H1 (cell line): ENCODE measurements around the gene GP1BB. TPM values are rescaled to one million over a fixed set of nuclear protein-coding genes. Genes with fewer than 3 reads are reported as not detected.
A peak's percentile ranks its signal among the peaks of the same experiment; 100 is the strongest.

Source experiments
- CTCF ChIA-PET: fragments of 300-600 bp; sonication (Branson Sonifier 250); formaldehyde crosslinking; loops from one replicate; lab custom pipeline; 2021; ENCODE audit not compliant: partially characterized antibody; lab: Charles Lee
- POLR2A ChIA-PET: fragments of 300-600 bp; sonication (Branson Sonifier 250); formaldehyde crosslinking; loops from one replicate; lab custom pipeline; 2021; ENCODE audit warnings: inconsistent platforms; ENCODE audit not compliant: partially characterized antibody; lab: Charles Lee
- DNase-seq, 2 experiments: peaks; one replicate each; pipeline versions ENCODE4 v3.0.0 to v3.0.0-alpha.2; 2010 to 2022; ENCODE audit warnings: low spot score in 2 of 2, low read depth in 1 of 2, mixed read lengths in 1 of 2
- FAIRE-seq: peaks from 2 replicates; lab custom pipeline; 2011; peaks lifted over from hg19 to GRCh38; lab: Jason Lieb, UNC
- H2AFZ ChIP-seq: 2 replicates; pipeline ENCODE4 v1.8.1; 2012; ENCODE audit warnings: low read length, inconsistent platforms
- H2AK5ac ChIP-seq: 2 replicates; pipeline ENCODE4 v1.6.1; 2013; ENCODE audit warnings: low read depth, low read length
- H2BK120ac ChIP-seq: replicated peaks from 2 replicates; pipeline ENCODE3; 2013; ENCODE audit warnings: low read depth, low read length, inconsistent platforms
- H2BK12ac ChIP-seq: 2 replicates; pipeline ENCODE4 v1.6.1; 2013; ENCODE audit warnings: low read depth, low read length
- H2BK15ac ChIP-seq: 2 replicates; pipeline ENCODE4 v1.6.1; 2013; ENCODE audit warnings: low read length
- H2BK20ac ChIP-seq: 2 replicates; pipeline ENCODE4 v1.6.1; 2013; ENCODE audit warnings: low read length
- H2BK5ac ChIP-seq: 2 replicates; pipeline ENCODE4 v1.6.1; 2013; ENCODE audit warnings: low read depth, low read length
- H3K14ac ChIP-seq: 2 replicates; pipeline ENCODE4 v1.6.1; 2013; ENCODE audit warnings: inconsistent platforms; ENCODE audit not compliant: insufficient read length
- H3K18ac ChIP-seq: 2 replicates; pipeline ENCODE4 v1.6.1; 2013; ENCODE audit warnings: low read length; ENCODE audit errors: extremely low read depth
- H3K23ac ChIP-seq: 2 replicates; pipeline ENCODE4 v1.6.1; 2013; ENCODE audit warnings: inconsistent platforms; ENCODE audit not compliant: insufficient read length
- H3K23me2 ChIP-seq: 2 replicates; pipeline ENCODE4 v1.6.1; 2013; ENCODE audit warnings: low read depth, low read length
- H3K27ac ChIP-seq: 2 replicates; pipeline ENCODE4 v1.6.1; 2011; ENCODE audit warnings: low read depth, low read length, inconsistent platforms
- H3K27me3 ChIP-seq, 4 experiments: replicated peaks in 1 of 4; 1 replicate in 1 of 4; 2 replicates in 3 of 4; pipeline versions ENCODE4 v1.6.1 to v1.8.1; 2011 to 2013; ENCODE audit warnings: low read length in 3 of 4, mild to moderate bottlenecking in 3 of 4, inconsistent platforms in 2 of 4, mixed read lengths in 2 of 4, moderate library complexity in 1 of 4; ENCODE audit not compliant: control insufficient read depth in 3 of 4, insufficient read depth in 3 of 4; ENCODE audit errors: extremely low read depth in 1 of 4
- H3K36me3 ChIP-seq, 4 experiments: 2 replicates each; pipeline versions ENCODE4 v1.6.1 to v1.8.1; 2011 to 2013; ENCODE audit warnings: mild to moderate bottlenecking in 4 of 4, low read length in 3 of 4, moderate library complexity in 2 of 4, control low read depth in 1 of 4, inconsistent platforms in 1 of 4; ENCODE audit not compliant: insufficient read depth in 4 of 4, control insufficient read depth in 2 of 4
- H3K4ac ChIP-seq: replicated peaks from 2 replicates; pipeline ENCODE3; 2013; ENCODE audit warnings: low read length, low read depth, mixed read lengths, inconsistent platforms; ENCODE audit not compliant: insufficient read length
- H3K4me1 ChIP-seq, 4 experiments: replicated peaks in 1 of 4; 1 replicate in 1 of 4; 2 replicates in 3 of 4; pipeline versions ENCODE4 v1.6.1 to v1.8.1; 2011 to 2013; ENCODE audit warnings: low read length in 3 of 4, inconsistent platforms in 2 of 4, mixed read lengths in 1 of 4; ENCODE audit not compliant: insufficient read depth in 4 of 4, control insufficient read depth in 3 of 4
- H3K4me2 ChIP-seq, 2 experiments: 2 replicates each; pipeline versions ENCODE4 v1.6.1 to v1.8.1; 2011 to 2013; ENCODE audit warnings: low read depth in 2 of 2, low read length in 2 of 2, control low read depth in 1 of 2, inconsistent platforms in 1 of 2, mild to moderate bottlenecking in 1 of 2; ENCODE audit not compliant: insufficient read depth in 1 of 2
- H3K4me3 ChIP-seq, 4 experiments: fragments of 200-600, 300-600 bp in 1 of 4; sonication (generic), shearing (Covaris generic), sonication (Bioruptor Twin) in 1 of 4; 2 replicates each; pipeline versions ENCODE4 v1.5.1 to v1.8.1; 2011 to 2016; ENCODE audit warnings: low read length in 4 of 4, low read depth in 3 of 4, control low read depth in 2 of 4, inconsistent platforms in 2 of 4, mild to moderate bottlenecking in 2 of 4, mixed read lengths in 1 of 4, moderate library complexity in 1 of 4; ENCODE audit not compliant: insufficient read depth in 2 of 4; ENCODE audit errors: extremely low read depth in 1 of 4
- H3K56ac ChIP-seq: replicated peaks from 2 replicates; pipeline ENCODE3; 2013; ENCODE audit warnings: low read depth, mild to moderate bottlenecking, mixed read lengths, low read length, inconsistent platforms; ENCODE audit not compliant: insufficient read length
- H3K79me1 ChIP-seq: 2 replicates; pipeline ENCODE4 v1.6.1; 2013; ENCODE audit warnings: low read depth, low read length, control low read depth
- H3K79me2 ChIP-seq, 2 experiments: 2 replicates each; pipeline versions ENCODE4 v1.6.1 to v1.8.1; 2012 to 2013; ENCODE audit warnings: low read length in 2 of 2, mild to moderate bottlenecking in 2 of 2, inconsistent platforms in 1 of 2; ENCODE audit not compliant: insufficient read depth in 2 of 2, control insufficient read depth in 1 of 2
- H3K9ac ChIP-seq, 4 experiments: replicated peaks in 1 of 4; 1 replicate in 1 of 4; 2 replicates in 3 of 4; pipeline versions ENCODE4 v1.6.1 to v1.8.1; 2011 to 2013; ENCODE audit warnings: low read depth in 3 of 4, low read length in 3 of 4, control low read depth in 2 of 4, mild to moderate bottlenecking in 2 of 4, moderate library complexity in 2 of 4, inconsistent platforms in 1 of 4; ENCODE audit errors: extremely low read depth in 1 of 4
- H3K9me3 ChIP-seq, 2 experiments: 2 replicates each; pipeline versions ENCODE4 v1.6.1 to v1.8.1; 2012 to 2013; ENCODE audit warnings: mild to moderate bottlenecking in 2 of 2, moderate library complexity in 2 of 2, control low read depth in 1 of 2, inconsistent platforms in 1 of 2, low read depth in 1 of 2, low read length in 1 of 2, mixed read lengths in 1 of 2; ENCODE audit not compliant: insufficient read depth in 2 of 2
- H4K20me1 ChIP-seq, 2 experiments: replicated peaks in 1 of 2; 2 replicates each; pipeline versions ENCODE3 to v1.8.1; 2011 to 2013; ENCODE audit warnings: inconsistent platforms in 2 of 2, low read length in 2 of 2, mild to moderate bottlenecking in 1 of 2; ENCODE audit not compliant: insufficient read depth in 2 of 2, control insufficient read depth in 1 of 2
- H4K5ac ChIP-seq: 2 replicates; pipeline ENCODE4 v1.6.1; 2013; ENCODE audit warnings: low read length, low read depth, mixed read lengths, inconsistent platforms; ENCODE audit not compliant: insufficient read length
- H4K8ac ChIP-seq: 2 replicates; pipeline ENCODE4 v1.8.0; 2013; ENCODE audit warnings: mild to moderate bottlenecking, moderate library complexity, low read length, inconsistent platforms; ENCODE audit not compliant: insufficient read depth; ENCODE audit errors: extremely low read depth
- H4K91ac ChIP-seq: replicated peaks from 2 replicates; pipeline ENCODE3; 2013; ENCODE audit warnings: low read length, mixed read lengths, inconsistent platforms; ENCODE audit not compliant: insufficient read length
- ASH2L ChIP-seq: fragments of 200-600, 300-600 bp; sonication (generic); IDR thresholded peaks from one replicate; pipeline ENCODE4 v1.7.1; 2017; ENCODE audit warnings: low read length
- CTCF ChIP-seq, 3 experiments: IDR thresholded peaks; 1 replicate in 2 of 3; 2 replicates in 1 of 3; pipeline versions ENCODE4 v1.5.1 to v1.6.1; 2011; ENCODE audit warnings: low read length in 3 of 3, mild to moderate bottlenecking in 3 of 3, inconsistent platforms in 2 of 3, low read depth in 1 of 3, moderate library complexity in 1 of 3; ENCODE audit not compliant: insufficient read depth in 1 of 3; ENCODE audit errors: control extremely low read depth in 1 of 3
- EGR1 ChIP-seq: IDR thresholded peaks from 2 replicates; pipeline ENCODE4 v1.6.1; 2011; ENCODE audit warnings: low read depth, low read length, borderline replicate concordance
- FOSL1 ChIP-seq: IDR thresholded peaks from 2 replicates; pipeline ENCODE4 v1.6.1; 2011; ENCODE audit warnings: mild to moderate bottlenecking, low read depth, low read length, moderate library complexity; ENCODE audit not compliant: insufficient read depth
- KDM5A ChIP-seq: fragments of 200-600 bp; IDR thresholded peaks from 2 replicates; pipeline ENCODE4 v1.7.1; 2012; ENCODE audit warnings: mild to moderate bottlenecking, low read length, inconsistent platforms, mixed read lengths
- MAX ChIP-seq: IDR thresholded peaks from 2 replicates; pipeline ENCODE4 v1.6.1; 2012; ENCODE audit warnings: inconsistent platforms
- SP2 ChIP-seq: IDR thresholded peaks from 2 replicates; pipeline ENCODE4 v1.6.1; 2012; ENCODE audit warnings: mild to moderate bottlenecking, low read length, inconsistent platforms
- TAF7 ChIP-seq: optimal IDR thresholded peaks from 2 replicates; pipeline ENCODE3; 2011; ENCODE audit warnings: low read depth, mild to moderate bottlenecking, inconsistent platforms, low read length, moderate library complexity, borderline replicate concordance
- YY1 ChIP-seq: IDR thresholded peaks from 2 replicates; pipeline ENCODE4 v1.6.1; 2011; ENCODE audit warnings: low read depth, mild to moderate bottlenecking, low read length
- WGBS, 2 experiments: shearing (Covaris generic) in 1 of 2; methylation state at CpG; one replicate each; pipeline versions ENCODE4 v1.1.6 to v1.1.7; 2013 to 2015; ENCODE audit warnings: low lambda C conversion rate in 2 of 2, mixed read lengths in 2 of 2, inconsistent platforms in 1 of 2, low coverage in 1 of 2, missing lambda C conversion rate in 1 of 2; ENCODE audit not compliant: insufficient replicate concordance in 2 of 2, insufficient coverage in 1 of 2, insufficient read length in 1 of 2; ENCODE audit errors: extremely low coverage in 1 of 2, missing lambda C conversion rate in 1 of 2; 5-methylcytosine and 5-hydroxymethylcytosine counted together
- polyA plus RNA-seq, 7 experiments: library from polyadenylated mRNA; depleted of rRNA in 3 of 7; stranded (reverse) in 5 of 7; unstranded in 2 of 7; fragments of >200 nt in 5 of 7; fragments of 200-250 nt in 2 of 7; gene quantifications; 1 replicate in 5 of 7; 2 replicates in 1 of 7; 4 replicates in 1 of 7; pipeline versions ENCODE4 v1.2.1 to v1.2.3, GENCODE V29; 2011 to 2013; ENCODE audit warnings: missing spikeins in 2 of 7, mixed read lengths in 2 of 7
- total RNA-seq: library from RNA; stranded (reverse); fragmentation: NEBNext Ultra II Directional; extraction: Animal tissue kit (Norgen Biotek cat#: 25700); gene quantifications from 2 replicates; pipeline ENCODE4 v1.2.1, GENCODE V29; 2021

GP1BB gene
- total and polyA plus RNA-seq, 2 of the 8 experiments (the other 6 are each of a cell fraction or from before 2014, with no cell fraction given), result 0.36 TPM; not detected in 1

- H2BK15ac ChIP-seq, result peak overlapping the region; percentile 95; the same call in 1 of the 2 replicates
- 86% methylated on average over 26 of the region's 26 CpGs; no CpG with 5 or more reads in 1 of the 2 experiments for WGBS, 2 experiments
- H3K27me3 ChIP-seq, result peaks cover 72 to 99% (median 85%) of the 10 kb centered on the region in 4 experiments
- no peak overlapping the region for H3K14ac ChIP-seq
- H3K36me3 ChIP-seq, result peaks cover 0 to 5% (median 0%) of the 10 kb centered on the region in 4 experiments; a peak in 1 of 8 replicates
- H2AFZ ChIP-seq, result no peak overlapping the region
- H3K18ac ChIP-seq, result no peak overlapping the region
- ChIA-PET POLR2A (no interaction called here), CTCF (interaction anchor here (0.7 to 3.9 kb wide), 11 partner anchors 10 to 250 kb away, joined by 3 to 18 read pairs (median 4); no protein-coding TSS in a partner anchor)
- no peaks in the 10 kb centered on the region for H3K79me2 ChIP-seq
- H4K91ac ChIP-seq, result no peak overlapping the region
- peaks cover 0 to 42% (median 24%) of the 10 kb centered on the region in 4 experiments; a peak in 6 of 7 replicates for H3K4me1 ChIP-seq
- H4K5ac ChIP-seq, result no peak overlapping the region
- peak overlapping the region; percentile 60; the same call in 1 of the 2 replicates for H2BK12ac ChIP-seq
- H3K79me1 ChIP-seq, result no peaks in the 10 kb centered on the region
- H2BK5ac ChIP-seq, result 0 out of 2 replicates have a peak overlapping the region, but pooled peaks have one; percentile 16
- H4K8ac ChIP-seq, result no peak overlapping the region
- H3K23me2 ChIP-seq, result peaks cover 24% of the 10 kb centered on the region; the same call in 1 of the 2 replicates
- H3K23ac ChIP-seq, result no peak overlapping the region
- H3K4me2 ChIP-seq, result no peak overlapping the region
- no peak overlapping the region for H2BK20ac ChIP-seq
- no peak overlapping the region for H3K4me3 ChIP-seq
- no peak overlapping the region for H2BK120ac ChIP-seq
- no peak overlapping the region for H3K4ac ChIP-seq
- no peak for DNase-seq
- H3K9ac ChIP-seq, result no peak overlapping the region
- no peak overlapping the region for H3K56ac ChIP-seq
- no peak overlapping the region for H3K27ac ChIP-seq
- FAIRE-seq, result no peak
- H4K20me1 ChIP-seq, result peaks cover 15 to 28% of the 10 kb centered on the region in 2 experiments
- no peaks in the 10 kb centered on the region; a peak in 1 of 4 replicates for H3K9me3 ChIP-seq
- H2AK5ac ChIP-seq, result peak overlapping the region; percentile 89; the same call in 1 of the 2 replicates
- no peak for TF ChIP-seq SP2
- TF ChIP-seq YY1, result no peak
- no peak for TF ChIP-seq ASH2L
- TF ChIP-seq KDM5A, result no peak
- no peak for TF ChIP-seq FOSL1
- no peak for TF ChIP-seq MAX
- TF ChIP-seq EGR1, result no peak
- no peak for TF ChIP-seq TAF7
- no peak for TF ChIP-seq CTCF (IDR thresholded peaks at IDR 0.05; ENCODE audit: control extremely low read depth in 1 of 3, insufficient read depth in 1 of 3, low read depth in 1 of 3, low read length in 3 of 3)
These were observed 3.0 kb upstream of the GP1BB start for GRCh38 chr22:19720150-19720827.
